DND-41 (cell line): Measurements from ENCODE around the gene SORBS1.

ENCODE experiments used
- ATAC-seq: fragments of 200-7000 bp; cut with Tn5 transposase; 3 replicates; pipeline ENCODE4 v1.9.1; 2021; ENCODE audit warnings: low read depth; ENCODE audit not compliant: insufficient read depth
- DNase-seq: peaks from one replicate; pipeline ENCODE4 v3.0.0-alpha.2; 2020
- H2AFZ ChIP-seq: 2 replicates; pipeline ENCODE4 v1.6.0; 2012; ENCODE audit warnings: low read depth, low read length
- H3K27ac ChIP-seq: 2 replicates; pipeline ENCODE4 v1.5.1; 2012; ENCODE audit warnings: low read length, inconsistent platforms
- H3K27me3 ChIP-seq: fragments of 200-600 bp; sonication (generic); 2 replicates; pipeline ENCODE4 v1.6.0; 2012; ENCODE audit warnings: low read length, mild to moderate bottlenecking, inconsistent platforms; ENCODE audit not compliant: insufficient read depth, poor library complexity
- H3K36me3 ChIP-seq: 2 replicates; pipeline ENCODE4 v1.5.1; 2012; ENCODE audit warnings: low read length, inconsistent platforms; ENCODE audit not compliant: insufficient read depth
- H3K4me1 ChIP-seq: 2 replicates; pipeline ENCODE4 v1.5.1; 2012; ENCODE audit warnings: mild to moderate bottlenecking, low read length; ENCODE audit not compliant: insufficient read depth
- H3K4me2 ChIP-seq: 2 replicates; pipeline ENCODE4 v1.6.0; 2012; ENCODE audit warnings: mild to moderate bottlenecking, moderate library complexity, low read length, inconsistent platforms; ENCODE audit not compliant: insufficient read depth
- H3K4me3 ChIP-seq, 2 experiments: fragments of 200-600 bp in 1 of 2; shearing (Covaris generic) in 1 of 2; 2 replicates each; pipeline ENCODE4 v1.5.1; 2012 to 2016; ENCODE audit warnings: inconsistent platforms in 2 of 2, low read length in 2 of 2, mild to moderate bottlenecking in 2 of 2, low read depth in 1 of 2, moderate library complexity in 1 of 2
- H3K79me2 ChIP-seq: 2 replicates; pipeline ENCODE4 v1.6.0; 2012; ENCODE audit warnings: low read length, inconsistent platforms; ENCODE audit not compliant: insufficient read depth
- H3K9ac ChIP-seq: 2 replicates; pipeline ENCODE4 v1.6.0; 2012; ENCODE audit warnings: low read depth, mild to moderate bottlenecking, inconsistent platforms, low read length, moderate library complexity
- H3K9me3 ChIP-seq: 2 replicates; pipeline ENCODE4 v1.5.1; 2012; ENCODE audit warnings: low read length, moderate library complexity, mild to moderate bottlenecking, inconsistent platforms; ENCODE audit not compliant: insufficient read depth, severe bottlenecking
- H4K20me1 ChIP-seq: 2 replicates; pipeline ENCODE4 v1.6.0; 2012; ENCODE audit warnings: low read length; ENCODE audit not compliant: insufficient read depth
- EZH2 ChIP-seq: IDR thresholded peaks from 3 replicates; pipeline ENCODE4 v1.6.1; 2012; ENCODE audit warnings: borderline replicate concordance, low read depth, mild to moderate bottlenecking, moderate library complexity, low read length, inconsistent platforms; ENCODE audit not compliant: severe bottlenecking
- TF ChIP-seq, protein P1 (sequence below): IDR thresholded peaks from 2 replicates; pipeline ENCODE4 v1.5.1; 2012; ENCODE audit warnings: borderline replicate concordance, low read length, moderate library complexity, mild to moderate bottlenecking; ENCODE audit not compliant: poor library complexity, severe bottlenecking; ENCODE audit errors: extremely low read depth

SORBS1 gene

GRCh38 chr10:95513008-95513589, 48.1 kb downstream of the SORBS1 start:
- no peak for TF ChIP-seq EZH2
- TF ChIP-seq, protein P1, sequence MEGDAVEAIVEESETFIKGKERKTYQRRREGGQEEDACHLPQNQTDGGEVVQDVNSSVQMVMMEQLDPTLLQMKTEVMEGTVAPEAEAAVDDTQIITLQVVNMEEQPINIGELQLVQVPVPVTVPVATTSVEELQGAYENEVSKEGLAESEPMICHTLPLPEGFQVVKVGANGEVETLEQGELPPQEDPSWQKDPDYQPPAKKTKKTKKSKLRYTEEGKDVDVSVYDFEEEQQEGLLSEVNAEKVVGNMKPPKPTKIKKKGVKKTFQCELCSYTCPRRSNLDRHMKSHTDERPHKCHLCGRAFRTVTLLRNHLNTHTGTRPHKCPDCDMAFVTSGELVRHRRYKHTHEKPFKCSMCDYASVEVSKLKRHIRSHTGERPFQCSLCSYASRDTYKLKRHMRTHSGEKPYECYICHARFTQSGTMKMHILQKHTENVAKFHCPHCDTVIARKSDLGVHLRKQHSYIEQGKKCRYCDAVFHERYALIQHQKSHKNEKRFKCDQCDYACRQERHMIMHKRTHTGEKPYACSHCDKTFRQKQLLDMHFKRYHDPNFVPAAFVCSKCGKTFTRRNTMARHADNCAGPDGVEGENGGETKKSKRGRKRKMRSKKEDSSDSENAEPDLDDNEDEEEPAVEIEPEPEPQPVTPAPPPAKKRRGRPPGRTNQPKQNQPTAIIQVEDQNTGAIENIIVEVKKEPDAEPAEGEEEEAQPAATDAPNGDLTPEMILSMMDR = no peak
- no peak for DNase-seq
- Histone ChIP-seq H3K27me3 (peaks cover 13% of the 10 kb centered on the region), H3K4me2 (no peak overlapping the region), H3K9ac (no peak overlapping the region), H3K9me3 (no peaks in the 10 kb centered on the region), H4K20me1 (no peaks in the 10 kb centered on the region), H3K4me1 (no peaks in the 10 kb centered on the region), H3K4me3 (no peak overlapping the region), H3K36me3 (no peaks in the 10 kb centered on the region), H3K79me2 (no peaks in the 10 kb centered on the region), H2AFZ (no peak overlapping the region), H3K27ac (no peak overlapping the region)
- no peak for ATAC-seq

- Histone ChIP-seq H2AFZ (no peak overlapping the region), H3K27me3 (peaks cover 13% of the 10 kb centered on the region), H3K9ac (no peak overlapping the region), H3K27ac (no peak overlapping the region), H4K20me1 (no peaks in the 10 kb centered on the region), H3K4me1 (no peaks in the 10 kb centered on the region), H3K36me3 (no peaks in the 10 kb centered on the region), H3K4me3 (no peak overlapping the region), H3K9me3 (no peaks in the 10 kb centered on the region), H3K79me2 (no peaks in the 10 kb centered on the region), H3K4me2 (no peak overlapping the region)
- ATAC-seq = no peak
- DNase-seq = no peak
- no peak for TF ChIP-seq EZH2
- TF ChIP-seq, protein P1 = no peak
Observed at GRCh38 chr10:95511314-95511713, 49.9 kb downstream of the SORBS1 start.

DNA sequence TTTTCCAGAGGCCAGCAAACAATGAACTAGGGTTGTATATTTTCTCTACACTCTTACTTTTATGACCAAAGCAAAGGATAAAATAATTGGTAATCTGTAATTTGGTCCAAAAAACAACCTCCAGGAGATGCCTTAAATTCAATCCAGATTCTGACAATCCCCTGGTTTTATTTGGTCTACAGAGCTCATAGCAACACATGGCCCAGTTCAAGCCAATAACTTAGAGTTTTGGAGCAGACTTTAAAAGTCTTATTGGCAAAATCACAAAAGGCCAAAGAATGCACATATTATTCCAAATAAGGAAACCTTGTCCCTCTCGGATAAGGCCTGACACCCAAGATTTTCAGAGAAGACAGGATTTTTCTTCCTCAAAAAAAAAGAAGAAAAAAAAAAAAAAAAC, 51.9 kb downstream of the SORBS1 start:
- no peak overlapping the region for H3K4me2 ChIP-seq
- H3K9ac ChIP-seq = no peak overlapping the region

More for the DNA sequence above, 51.9 kb downstream of the SORBS1 start:
- H3K79me2 ChIP-seq = no peaks in the 10 kb centered on the region
- H2AFZ ChIP-seq = no peak overlapping the region
- no peaks in the 10 kb centered on the region for H3K36me3 ChIP-seq
- no peaks in the 10 kb centered on the region for H3K4me1 ChIP-seq
- H3K27ac ChIP-seq = no peak overlapping the region
- H3K9me3 ChIP-seq = no peaks in the 10 kb centered on the region
- no peak overlapping the region for H3K4me3 ChIP-seq
- DNase-seq (no peak), ATAC-seq (no peak)
- TF ChIP-seq, protein P1 = no peak
- TF ChIP-seq EZH2 = no peak
- H3K27me3 ChIP-seq = peaks cover 21% of the 10 kb centered on the region
- H4K20me1 ChIP-seq = no peaks in the 10 kb centered on the region
